Activated CD4-positive, alpha-beta T cell treated with anti-CD3 and anti-CD28 coated beads for 24 hours (primary cell): ENCODE measurements around the gene CHPF2.
A peak's percentile ranks its signal among the peaks of the same experiment; 100 is the strongest.

Experiments
- DNase-seq, 2 donors: peaks; one replicate each; pipeline ENCODE4 v3.0.0-alpha.2; 2020; ENCODE audit warnings: low read depth in 2 of 2

Gene CHPF2

DNA sequence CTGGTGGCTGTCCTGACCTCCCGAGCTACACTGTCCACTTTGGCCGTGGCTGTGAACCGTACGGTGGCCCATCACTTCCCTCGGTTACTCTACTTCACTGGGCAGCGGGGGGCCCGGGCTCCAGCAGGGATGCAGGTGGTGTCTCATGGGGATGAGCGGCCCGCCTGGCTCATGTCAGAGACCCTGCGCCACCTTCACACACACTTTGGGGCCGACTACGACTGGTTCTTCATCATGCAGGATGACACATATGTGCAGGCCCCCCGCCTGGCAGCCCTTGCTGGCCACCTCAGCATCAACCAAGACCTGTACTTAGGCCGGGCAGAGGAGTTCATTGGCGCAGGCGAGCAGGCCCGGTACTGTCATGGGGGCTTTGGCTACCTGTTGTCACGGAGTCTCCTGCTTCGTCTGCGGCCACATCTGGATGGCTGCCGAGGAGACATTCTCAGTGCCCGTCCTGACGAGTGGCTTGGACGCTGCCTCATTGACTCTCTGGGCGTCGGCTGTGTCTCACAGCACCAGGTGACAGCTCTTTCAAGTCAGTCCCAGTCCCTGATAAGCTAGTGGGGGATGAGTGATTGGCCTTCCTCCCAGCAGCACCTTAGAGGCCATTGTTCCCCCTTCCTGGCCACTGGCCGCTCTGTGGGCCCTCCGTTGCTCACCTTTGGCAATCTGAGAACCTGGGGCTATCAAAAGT lies 3.0 kb downstream of the CHPF2 start:
- DNase-seq = no peak

- DNase-seq = no peak
Measured at GRCh38 chr7:151236406-151236805, 4.1 kb downstream of the CHPF2 start.

DNA sequence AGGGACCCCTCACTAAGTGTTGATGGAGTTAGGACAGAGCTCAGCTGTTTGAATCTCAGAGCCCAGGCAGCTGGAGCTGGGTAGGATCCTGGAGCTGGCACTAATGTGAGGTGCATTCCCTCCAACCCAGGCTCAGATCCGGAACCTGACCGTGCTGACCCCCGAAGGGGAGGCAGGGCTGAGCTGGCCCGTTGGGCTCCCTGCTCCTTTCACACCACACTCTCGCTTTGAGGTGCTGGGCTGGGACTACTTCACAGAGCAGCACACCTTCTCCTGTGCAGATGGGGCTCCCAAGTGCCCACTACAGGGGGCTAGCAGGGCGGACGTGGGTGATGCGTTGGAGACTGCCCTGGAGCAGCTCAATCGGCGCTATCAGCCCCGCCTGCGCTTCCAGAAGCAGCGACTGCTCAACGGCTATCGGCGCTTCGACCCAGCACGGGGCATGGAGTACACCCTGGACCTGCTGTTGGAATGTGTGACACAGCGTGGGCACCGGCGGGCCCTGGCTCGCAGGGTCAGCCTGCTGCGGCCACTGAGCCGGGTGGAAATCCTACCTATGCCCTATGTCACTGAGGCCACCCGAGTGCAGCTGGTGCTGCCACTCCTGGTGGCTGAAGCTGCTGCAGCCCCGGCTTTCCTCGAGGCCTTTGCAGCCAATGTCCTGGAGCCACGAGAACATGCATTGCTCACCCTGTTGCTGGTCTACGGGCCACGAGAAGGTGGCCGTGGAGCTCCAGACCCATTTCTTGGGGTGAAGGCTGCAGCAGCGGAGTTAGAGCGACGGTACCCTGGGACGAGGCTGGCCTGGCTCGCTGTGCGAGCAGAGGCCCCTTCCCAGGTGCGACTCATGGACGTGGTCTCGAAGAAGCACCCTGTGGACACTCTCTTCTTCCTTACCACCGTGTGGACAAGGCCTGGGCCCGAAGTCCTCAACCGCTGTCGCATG lies 5.2 kb downstream of the CHPF2 start:
- no peak for DNase-seq

DNA sequence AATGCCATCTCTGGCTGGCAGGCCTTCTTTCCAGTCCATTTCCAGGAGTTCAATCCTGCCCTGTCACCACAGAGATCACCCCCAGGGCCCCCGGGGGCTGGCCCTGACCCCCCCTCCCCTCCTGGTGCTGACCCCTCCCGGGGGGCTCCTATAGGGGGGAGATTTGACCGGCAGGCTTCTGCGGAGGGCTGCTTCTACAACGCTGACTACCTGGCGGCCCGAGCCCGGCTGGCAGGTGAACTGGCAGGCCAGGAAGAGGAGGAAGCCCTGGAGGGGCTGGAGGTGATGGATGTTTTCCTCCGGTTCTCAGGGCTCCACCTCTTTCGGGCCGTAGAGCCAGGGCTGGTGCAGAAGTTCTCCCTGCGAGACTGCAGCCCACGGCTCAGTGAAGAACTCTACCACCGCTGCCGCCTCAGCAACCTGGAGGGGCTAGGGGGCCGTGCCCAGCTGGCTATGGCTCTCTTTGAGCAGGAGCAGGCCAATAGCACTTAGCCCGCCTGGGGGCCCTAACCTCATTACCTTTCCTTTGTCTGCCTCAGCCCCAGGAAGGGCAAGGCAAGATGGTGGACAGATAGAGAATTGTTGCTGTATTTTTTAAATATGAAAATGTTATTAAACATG lies 6.0 kb downstream of the CHPF2 start:
- no peak for DNase-seq

GRCh38 chr7:151238924-151239836 lies 6.9 kb downstream of the CHPF2 start:
- no peak for DNase-seq

- DNase-seq = no peak
Measured at GRCh38 chr7:151239837-151240459, 7.7 kb downstream of the CHPF2 start.

DNA sequence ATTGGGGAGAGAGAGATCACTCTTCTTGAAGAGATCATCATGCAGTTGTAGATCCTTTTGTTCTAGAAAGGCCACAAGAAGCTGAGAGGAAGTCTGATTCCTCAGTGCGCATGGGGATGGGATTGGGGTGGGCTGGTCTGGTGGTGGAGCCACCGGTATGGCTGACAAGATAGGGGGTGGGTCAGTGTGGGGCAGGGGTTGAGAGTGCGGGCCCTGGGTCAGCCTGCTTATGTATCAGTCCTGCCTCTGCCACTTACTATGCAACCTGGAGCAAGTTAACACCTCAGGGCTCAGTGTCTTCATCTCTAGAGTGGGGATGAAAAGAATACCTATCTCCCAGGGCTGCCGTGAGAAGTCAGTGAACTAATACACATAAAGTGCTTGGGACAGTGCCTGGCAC lies 8.3 kb downstream of the CHPF2 start:
- no peak for DNase-seq

DNA sequence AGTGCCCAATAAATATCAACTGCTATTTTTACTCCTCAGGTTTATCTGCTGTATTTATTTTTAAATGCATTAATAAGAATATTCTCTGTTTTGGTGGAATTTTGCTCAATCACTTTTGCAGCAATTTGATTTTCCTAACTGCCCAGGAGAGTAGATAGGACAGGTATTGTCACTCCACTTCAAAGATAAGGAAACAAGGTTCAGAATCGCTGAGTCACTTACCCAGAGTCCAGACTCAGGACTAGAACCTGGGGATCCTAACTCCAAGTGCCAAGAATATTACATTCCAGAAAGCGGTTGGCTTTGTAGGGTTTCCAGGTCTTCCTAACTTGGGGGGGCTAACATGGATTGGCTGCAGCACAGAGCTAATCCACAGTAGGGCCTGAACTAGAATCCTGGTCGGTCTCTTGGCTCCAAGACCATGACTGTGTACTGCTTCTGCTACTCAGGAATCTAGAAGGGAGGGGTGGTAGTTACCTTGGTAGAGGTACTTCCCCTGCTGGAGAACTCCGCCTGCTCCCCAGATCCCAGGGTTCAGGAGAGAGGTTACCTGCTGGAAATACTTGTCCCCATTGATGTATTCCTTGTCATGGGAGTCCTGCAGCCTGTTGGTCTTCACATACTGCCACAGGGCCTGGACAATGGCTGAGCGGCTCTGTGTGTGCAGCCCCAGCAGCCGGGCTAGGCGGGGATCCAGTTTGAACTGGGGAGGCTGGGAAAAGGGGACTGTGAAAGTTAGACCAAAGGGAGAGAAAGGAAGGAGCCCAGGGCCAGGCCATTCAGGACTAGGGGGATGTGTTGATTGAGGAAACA lies 8.9 kb downstream of the CHPF2 start:
- no peak for DNase-seq

GRCh38 chr7:151241755-151242096 lies 9.4 kb downstream of the CHPF2 start:
- DNase-seq = no peak

DNA sequence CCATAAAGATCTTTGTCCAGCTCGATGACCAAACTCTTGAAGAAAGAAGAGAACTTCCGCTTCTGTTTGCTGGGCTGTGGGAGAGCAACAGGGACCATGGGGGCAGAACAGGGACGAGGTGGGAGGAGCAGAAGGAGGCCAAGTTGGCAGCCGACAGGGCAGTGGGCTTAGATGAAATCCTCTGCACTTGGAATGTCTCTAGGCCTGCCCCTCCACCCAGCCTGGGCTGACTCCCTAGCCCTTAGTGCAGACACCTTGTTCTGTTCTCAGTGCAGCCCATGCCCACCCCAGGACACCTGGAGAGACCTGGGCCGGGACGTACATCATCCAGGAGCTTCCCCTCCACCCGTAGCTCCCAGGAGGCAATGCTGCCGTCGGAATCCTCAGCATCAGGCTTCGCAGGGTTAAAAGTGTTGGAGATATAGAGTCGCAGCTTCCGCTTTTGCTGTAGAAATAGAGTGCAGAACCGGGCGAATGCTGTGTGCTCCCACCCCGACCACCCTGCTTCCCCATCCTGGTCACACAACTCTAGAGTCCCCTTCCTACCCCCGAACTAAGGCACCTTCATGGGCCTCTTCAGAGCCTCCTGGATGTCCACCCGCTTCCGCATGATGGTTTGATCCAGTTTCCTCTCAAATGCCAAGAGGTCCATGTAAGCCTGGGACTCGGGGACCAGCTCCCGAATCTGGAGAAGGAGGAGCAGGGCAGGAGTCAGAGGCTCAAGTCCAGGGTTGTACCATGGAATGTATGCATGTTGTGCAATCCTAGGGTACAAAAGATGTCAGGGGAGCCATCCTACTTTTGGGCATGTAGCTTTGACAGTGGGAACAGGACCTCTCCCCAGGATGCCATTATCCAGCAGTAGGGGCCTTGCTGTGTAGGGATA lies 10.1 kb downstream of the CHPF2 start:
- no peak for DNase-seq

DNA sequence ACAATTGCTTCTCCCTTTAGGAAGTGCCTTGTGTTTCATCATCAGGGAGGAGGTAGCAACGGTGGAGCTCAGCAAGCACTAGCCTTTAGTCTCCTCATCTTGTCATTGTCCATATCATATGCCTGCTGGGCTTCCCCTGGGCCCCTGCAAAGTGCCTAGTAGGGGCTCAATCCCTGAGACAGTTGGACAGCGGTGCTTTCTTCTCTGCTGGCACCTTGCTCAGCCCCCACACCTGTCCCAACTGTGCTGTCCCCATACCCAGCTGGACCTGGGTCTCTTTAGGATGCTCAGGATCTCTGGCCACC lies 10.7 kb downstream of the CHPF2 start:
- no peak for DNase-seq

DNA sequence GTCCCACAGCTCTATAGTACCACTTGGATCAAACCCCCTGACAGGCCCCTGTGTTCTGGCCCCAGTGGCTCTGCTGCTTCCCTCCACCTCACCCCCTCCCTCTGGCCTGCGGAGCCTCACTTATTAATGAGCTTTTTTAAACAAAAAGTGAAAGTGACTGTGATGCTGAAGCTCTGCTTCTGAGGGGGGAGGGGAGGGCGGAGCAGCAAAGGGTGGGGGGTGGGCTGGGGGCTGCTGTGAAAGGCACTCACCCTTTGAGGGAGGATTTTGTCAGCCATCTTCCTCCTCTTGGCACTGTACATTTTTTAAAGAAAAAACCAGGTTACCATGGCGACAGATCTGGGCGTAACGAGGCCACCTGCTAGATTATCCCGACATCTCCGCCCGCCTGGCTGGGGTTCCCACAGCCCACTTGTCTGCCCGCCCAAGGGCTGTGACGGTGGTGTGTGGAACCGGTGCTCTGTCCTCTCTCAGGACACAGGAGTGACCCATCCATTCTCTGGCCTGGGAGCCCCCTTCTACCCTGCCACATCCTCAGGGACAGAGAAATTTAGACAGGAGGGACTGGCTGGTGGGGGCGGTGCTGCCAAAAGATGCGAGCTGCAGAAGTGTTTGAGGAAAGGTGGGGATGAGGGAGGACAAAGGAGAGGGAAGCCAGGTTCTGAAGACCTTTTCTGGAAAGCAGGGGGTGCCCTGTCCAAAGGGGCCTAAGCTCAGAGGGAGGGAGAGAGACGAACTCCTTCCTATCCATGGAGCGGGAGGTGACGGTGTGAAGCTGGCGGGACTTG lies 11.3 kb downstream of the CHPF2 start:
- DNase-seq = no peak

- peak; percentile 49 to 56 for DNase-seq
Measured at GRCh38 chr7:151244196-151244840, 12.0 kb downstream of the CHPF2 start.

DNA sequence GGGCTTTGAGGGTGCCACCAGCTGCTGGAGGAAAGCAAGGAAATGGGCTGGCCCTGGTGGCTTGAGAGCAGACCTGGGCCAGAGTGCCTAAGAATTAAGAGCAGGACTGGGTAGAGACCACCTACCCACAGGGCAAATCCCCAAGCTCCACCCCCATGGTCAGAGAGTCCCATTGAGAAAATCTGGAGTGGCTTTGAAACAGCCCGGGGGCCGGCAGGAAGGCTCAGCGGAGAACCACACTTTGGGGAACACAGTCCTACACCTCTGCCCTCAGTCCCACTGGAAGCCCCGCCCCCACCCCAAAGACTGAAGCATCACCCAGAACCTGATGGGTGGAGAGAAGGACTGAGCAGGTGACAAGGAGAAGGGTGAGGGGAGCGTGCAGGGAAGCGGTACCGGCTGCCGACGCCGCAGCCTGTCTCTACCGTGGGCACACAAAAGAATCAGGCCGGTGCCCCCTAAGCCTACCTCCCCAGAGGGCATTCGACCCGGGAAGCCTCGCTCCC lies 12.6 kb downstream of the CHPF2 start:
- no peak for DNase-seq

DNA sequence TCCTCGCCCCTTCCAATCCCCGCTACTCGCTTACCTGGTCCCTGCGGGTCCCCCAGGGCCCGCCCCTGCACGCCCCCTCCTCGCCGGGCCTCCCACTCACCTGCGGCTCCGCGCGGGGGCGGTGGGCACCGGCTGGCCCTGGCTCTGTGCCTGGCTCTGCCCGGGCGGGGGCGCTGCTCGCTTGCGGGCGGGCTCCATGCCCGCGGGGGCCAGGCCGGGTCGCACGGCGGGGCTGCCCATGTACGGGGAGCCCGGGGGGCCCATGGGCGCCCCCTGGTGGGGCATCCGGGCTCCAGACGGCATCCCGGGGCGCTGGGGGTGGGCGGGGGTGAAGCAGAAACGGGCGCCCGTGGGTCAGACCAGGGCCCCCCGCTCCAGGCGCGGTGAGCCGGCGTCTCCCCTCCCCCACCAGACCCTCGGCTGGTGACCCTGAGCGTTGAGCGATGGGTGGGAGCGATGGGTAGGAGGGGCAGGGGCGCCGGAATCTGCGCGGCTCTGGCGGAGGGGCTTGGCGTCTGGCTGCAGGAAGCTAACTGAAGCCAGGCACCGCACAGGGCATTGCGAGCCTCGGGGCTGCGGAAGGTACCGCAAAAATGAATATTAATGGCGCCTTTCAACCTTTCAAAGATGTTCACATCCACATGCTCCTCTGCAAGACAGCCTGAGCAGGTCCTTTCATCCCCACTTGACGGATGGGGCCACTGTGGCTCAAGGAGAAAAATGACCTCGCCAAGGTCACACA lies 13.2 kb downstream of the CHPF2 start:
- no peak for DNase-seq

GRCh38 chr7:151246102-151246850 lies 14.0 kb downstream of the CHPF2 start:
- DNase-seq = no peak
